ENCODE measurements around the gene TRABD2B. TPM values are rescaled to one million over a fixed set of nuclear protein-coding genes. Genes with fewer than 3 reads are reported as not detected.

The TRABD2B gene
- total and polyA plus RNA-seq, 2 experiments from 2014 or later: 1.00 to 2.3 TPM

- no peak overlapping the region for H3K4me3 ChIP-seq
- no peak overlapping the region for H3K4me2 ChIP-seq
- H3K4me1 ChIP-seq (ENCODE audit: insufficient read depth): peaks cover 6% of the 10 kb centered on the region
- no peaks in the 10 kb centered on the region for H3K79me2 ChIP-seq
- no peak overlapping the region for H2AFZ ChIP-seq
- 81% methylated on average over 4 of the region's 4 CpGs for WGBS (ENCODE audit: low lambda C conversion rate, missing lambda C conversion rate)
- H4K20me1 ChIP-seq (ENCODE audit: insufficient read depth, poor library complexity, severe bottlenecking): no peaks in the 10 kb centered on the region
- no peak for TF ChIP-seq CTCF (IDR thresholded peaks at IDR 0.05; ENCODE audit: poor library complexity)
- no peak for TF ChIP-seq EZH2 (IDR thresholded peaks at IDR 0.05; ENCODE audit: borderline replicate concordance)
- TF ChIP-seq EZH2phosphoT487 (IDR thresholded peaks at IDR 0.05; ENCODE audit: low read depth, severe bottlenecking, unreplicated experiment): no peak
- H3K27ac ChIP-seq: no peak overlapping the region
- H3K36me3 ChIP-seq (replicated peaks; ENCODE audit: insufficient read depth, low read depth): no peaks in the 10 kb centered on the region
- H3K9me3 ChIP-seq (ENCODE audit: low read depth): no peaks in the 10 kb centered on the region
- H3K27me3 ChIP-seq: no peaks in the 10 kb centered on the region
- H3K9me2 ChIP-seq (replicated peaks; ENCODE audit: insufficient read depth): no peaks in the 10 kb centered on the region
- DNase-seq (ENCODE audit: low spot score): no peak
These were observed 241.2 kb downstream of the TRABD2B start for GRCh38 chr1:47756006-47756405.

- DNase-seq (ENCODE audit: low spot score): no peak
- Histone ChIP-seq H4K20me1 (ENCODE audit: insufficient read depth, poor library complexity, severe bottlenecking) (no peaks in the 10 kb centered on the region), H3K4me2 (no peak overlapping the region), H3K4me1 (ENCODE audit: insufficient read depth) (peaks cover 6% of the 10 kb centered on the region), H3K4me3 (no peak overlapping the region), H3K27me3 (no peaks in the 10 kb centered on the region), H3K27ac (no peak overlapping the region), H3K79me2 (no peaks in the 10 kb centered on the region), H3K36me3 (replicated peaks; ENCODE audit: insufficient read depth, low read depth) (no peaks in the 10 kb centered on the region), H3K9me2 (replicated peaks; ENCODE audit: insufficient read depth) (no peaks in the 10 kb centered on the region), H2AFZ (no peak overlapping the region), H3K9me3 (ENCODE audit: low read depth) (no peaks in the 10 kb centered on the region)
- WGBS (ENCODE audit: low lambda C conversion rate, missing lambda C conversion rate): 85% methylated on average over 7 of the region's 8 CpGs
- TF ChIP-seq EZH2phosphoT487 (IDR thresholded peaks at IDR 0.05; ENCODE audit: low read depth, severe bottlenecking, unreplicated experiment) (no peak), CTCF (IDR thresholded peaks at IDR 0.05; ENCODE audit: poor library complexity) (peak; percentile 41), EZH2 (IDR thresholded peaks at IDR 0.05; ENCODE audit: borderline replicate concordance) (no peak)
These were observed 241.8 kb downstream of the TRABD2B start for GRCh38 chr1:47755101-47755990.

- no peak overlapping the region for H3K4me3 ChIP-seq
- 82% methylated on average over 6 of the region's 6 CpGs for WGBS (ENCODE audit: low lambda C conversion rate, missing lambda C conversion rate)
- no peaks in the 10 kb centered on the region for H3K9me3 ChIP-seq (ENCODE audit: low read depth)
- no peak overlapping the region for H2AFZ ChIP-seq
- no peaks in the 10 kb centered on the region for H3K36me3 ChIP-seq (replicated peaks; ENCODE audit: insufficient read depth, low read depth)
- no peak overlapping the region for H3K4me2 ChIP-seq
- H4K20me1 ChIP-seq (ENCODE audit: insufficient read depth, poor library complexity, severe bottlenecking): no peaks in the 10 kb centered on the region
- H3K79me2 ChIP-seq: no peaks in the 10 kb centered on the region
- H3K4me1 ChIP-seq (ENCODE audit: insufficient read depth): peaks cover 6% of the 10 kb centered on the region
- no peak overlapping the region for H3K27ac ChIP-seq
- no peak for TF ChIP-seq CTCF (IDR thresholded peaks at IDR 0.05; ENCODE audit: poor library complexity)
- TF ChIP-seq EZH2phosphoT487 (IDR thresholded peaks at IDR 0.05; ENCODE audit: low read depth, severe bottlenecking, unreplicated experiment): no peak
- TF ChIP-seq EZH2 (IDR thresholded peaks at IDR 0.05; ENCODE audit: borderline replicate concordance): no peak
- H3K27me3 ChIP-seq: no peaks in the 10 kb centered on the region
- DNase-seq (ENCODE audit: low spot score): no peak
- H3K9me2 ChIP-seq (replicated peaks; ENCODE audit: insufficient read depth): no peaks in the 10 kb centered on the region
These were observed 243.0 kb downstream of the TRABD2B start for GRCh38 chr1:47754221-47754620.

All from hepatocyte (in vitro differentiated cells).